Activated CD8-positive, alpha-beta memory T cell treated with anti-CD3 and anti-CD28 coated beads, Interleukin-2, amount 50 U/mL, for 1 hour (primary cell): Measurements from ENCODE around the gene CDC14B.
A peak's percentile ranks its signal among the peaks of the same experiment; 100 is the strongest.
"Not testable (repeated sequence)": the region's sequence is repeated elsewhere in the genome, so short reads cannot be mapped to it uniquely, and the experiment has no call there.

Experiments used
- DNase-seq: peaks from one replicate; pipeline ENCODE4 v3.0.0-alpha.2; 2020; ENCODE audit errors: extremely low read depth

CDC14B gene

GRCh38 chr9:96587338-96588315 lies 32.0 kb downstream of the CDC14B start:
- no peak for DNase-seq

DNA sequence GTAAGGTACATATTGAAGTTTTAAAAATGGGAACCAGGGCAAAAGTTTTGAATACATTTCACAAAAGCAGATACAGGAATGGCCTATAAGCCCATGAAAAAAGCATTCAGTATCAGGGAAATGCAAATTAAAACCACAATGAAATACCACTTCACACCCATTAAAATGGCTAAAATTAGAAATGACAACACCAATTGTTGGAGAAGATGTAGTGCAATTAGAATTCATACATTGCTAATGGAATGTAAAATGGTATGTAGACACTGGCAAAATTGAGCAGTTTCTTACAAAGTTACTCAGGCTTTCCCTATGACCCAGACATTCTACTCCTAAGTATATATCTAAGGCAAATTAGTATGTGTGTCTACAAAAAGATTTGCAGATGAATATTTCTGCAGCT lies 34.2 kb downstream of the CDC14B start:
- DNase-seq, result no peak

- DNase-seq, result not testable (repeated sequence)
Measured at GRCh38 chr9:96582199-96582598, 37.4 kb downstream of the CDC14B start.

DNA sequence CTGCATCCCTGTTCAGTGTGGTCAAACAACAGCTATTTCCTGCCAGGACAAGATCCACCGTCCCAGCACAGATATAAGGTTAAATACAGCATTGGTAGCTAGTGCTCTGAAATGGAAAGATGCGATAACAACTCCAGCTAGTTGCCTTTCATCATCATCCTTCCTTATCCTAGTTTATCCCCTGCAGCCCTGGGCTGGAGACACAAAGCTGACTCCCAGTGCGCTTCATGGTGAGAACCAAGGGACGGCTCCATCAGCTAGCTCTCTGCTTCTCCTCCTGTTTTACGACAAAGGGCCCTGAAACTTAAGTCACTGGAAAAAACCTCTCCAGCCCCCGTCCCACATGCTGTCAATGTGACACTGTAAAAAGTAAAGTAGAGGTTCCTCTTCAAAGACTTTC lies 37.9 kb downstream of the CDC14B start:
- no peak for DNase-seq

DNA sequence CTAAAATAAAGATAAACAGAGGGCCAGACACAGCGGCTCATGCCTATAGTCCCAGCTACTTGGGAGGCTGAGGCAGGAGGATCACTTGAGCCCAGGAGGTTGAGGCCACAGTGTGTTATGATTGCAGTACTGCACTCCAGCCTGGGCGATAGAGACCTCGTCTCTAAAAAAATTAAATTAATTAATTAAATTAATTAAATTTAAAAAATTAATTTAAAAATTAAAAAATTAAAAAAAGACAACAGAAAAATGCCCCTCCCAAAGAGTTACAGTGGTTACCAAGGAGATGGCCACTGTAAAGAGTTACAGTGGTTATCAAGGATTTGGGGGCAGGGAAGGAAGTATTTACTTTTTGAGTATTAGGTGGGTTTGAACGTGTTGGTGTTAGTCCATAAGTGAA lies 38.3 kb downstream of the CDC14B start:
- no peak for DNase-seq

GRCh38 chr9:96574931-96575351 lies 44.7 kb downstream of the CDC14B start:
- DNase-seq, result no peak

DNA sequence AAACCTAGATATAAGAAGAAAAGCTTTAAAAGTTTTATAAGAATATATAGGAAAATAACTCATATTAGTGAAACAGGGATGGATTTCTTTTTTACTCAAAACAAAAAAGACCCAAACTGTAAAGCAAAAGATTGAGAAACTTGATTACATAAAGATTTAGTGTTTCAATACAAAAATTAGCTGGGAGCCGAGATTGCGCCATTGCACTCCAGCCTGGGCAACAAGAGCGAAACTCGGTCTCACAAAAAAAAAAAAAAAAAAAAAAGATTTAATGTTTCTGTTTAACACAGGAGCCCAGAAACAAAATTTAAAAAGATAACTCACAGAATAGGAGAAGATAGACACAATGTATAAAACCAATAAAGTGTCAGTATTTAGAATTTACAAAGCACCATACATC lies 45.2 kb downstream of the CDC14B start:
- DNase-seq, result no peak

- DNase-seq, result no peak
Measured at GRCh38 chr9:96567203-96567700, 52.4 kb downstream of the CDC14B start.

GRCh38 chr9:96566498-96567202 lies 53.0 kb downstream of the CDC14B start:
- peak; percentile 49 for DNase-seq

DNA sequence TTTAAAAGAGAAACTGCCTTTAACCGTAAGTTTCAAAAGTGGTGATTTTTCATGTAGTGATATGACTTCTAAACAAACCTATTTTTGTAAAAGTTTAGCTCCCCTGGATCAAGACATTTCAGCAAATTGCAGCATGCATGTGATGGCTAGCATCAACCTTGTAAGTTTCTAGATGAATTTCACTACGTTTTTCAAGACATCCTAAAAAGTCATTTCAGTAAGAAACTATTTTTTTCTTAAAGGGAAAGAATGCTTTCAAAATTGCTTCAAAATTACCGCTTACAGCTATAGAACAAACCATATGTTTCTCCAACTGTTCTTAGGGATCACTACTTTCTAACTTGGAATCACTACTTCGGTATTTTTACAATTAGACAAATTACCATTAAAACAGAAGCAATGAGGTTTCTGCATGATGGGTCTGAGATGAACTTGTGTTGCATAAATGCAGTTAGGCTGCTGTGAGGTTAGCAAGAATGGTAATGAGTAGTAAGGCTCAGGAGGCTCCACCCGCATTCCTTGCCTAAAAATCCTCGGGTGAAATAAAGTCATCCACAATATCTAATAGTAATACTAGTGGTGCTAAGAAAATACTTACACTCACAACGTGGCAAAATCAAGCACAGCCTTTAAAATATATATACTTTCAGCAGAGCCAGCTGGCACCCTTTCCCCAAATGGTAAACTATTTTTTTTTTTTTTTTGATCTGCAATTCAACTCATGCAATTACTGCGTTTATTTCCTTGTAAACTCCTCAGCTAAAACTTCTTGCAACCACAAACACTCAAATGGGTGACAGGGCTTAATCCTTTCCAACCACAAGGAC lies 53.8 kb downstream of the CDC14B start:
- DNase-seq, result no peak

DNA sequence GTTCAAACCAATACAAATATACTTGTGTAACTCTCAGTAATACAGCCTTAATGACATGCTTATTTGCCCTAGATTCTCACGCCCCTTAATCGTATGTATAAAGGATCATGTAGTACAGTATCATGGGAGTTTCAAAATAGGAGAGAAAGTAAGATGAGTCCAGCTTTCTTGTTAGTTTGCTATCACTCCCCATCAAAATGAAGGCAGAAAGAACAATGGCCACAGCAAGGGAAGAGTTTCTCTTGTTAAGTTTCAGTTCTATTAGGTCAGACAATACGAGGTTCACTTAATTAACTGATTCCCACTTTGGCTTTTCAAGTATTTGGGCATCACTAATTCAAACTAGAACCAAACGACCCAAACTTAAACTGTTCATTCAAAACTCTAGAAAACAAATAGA lies 55.4 kb downstream of the CDC14B start:
- DNase-seq, result no peak

GRCh38 chr9:96559339-96559943 lies 60.2 kb downstream of the CDC14B start:
- no peak for DNase-seq

- DNase-seq, result no peak
Measured at GRCh38 chr9:96557921-96558320, 61.7 kb downstream of the CDC14B start.

DNA sequence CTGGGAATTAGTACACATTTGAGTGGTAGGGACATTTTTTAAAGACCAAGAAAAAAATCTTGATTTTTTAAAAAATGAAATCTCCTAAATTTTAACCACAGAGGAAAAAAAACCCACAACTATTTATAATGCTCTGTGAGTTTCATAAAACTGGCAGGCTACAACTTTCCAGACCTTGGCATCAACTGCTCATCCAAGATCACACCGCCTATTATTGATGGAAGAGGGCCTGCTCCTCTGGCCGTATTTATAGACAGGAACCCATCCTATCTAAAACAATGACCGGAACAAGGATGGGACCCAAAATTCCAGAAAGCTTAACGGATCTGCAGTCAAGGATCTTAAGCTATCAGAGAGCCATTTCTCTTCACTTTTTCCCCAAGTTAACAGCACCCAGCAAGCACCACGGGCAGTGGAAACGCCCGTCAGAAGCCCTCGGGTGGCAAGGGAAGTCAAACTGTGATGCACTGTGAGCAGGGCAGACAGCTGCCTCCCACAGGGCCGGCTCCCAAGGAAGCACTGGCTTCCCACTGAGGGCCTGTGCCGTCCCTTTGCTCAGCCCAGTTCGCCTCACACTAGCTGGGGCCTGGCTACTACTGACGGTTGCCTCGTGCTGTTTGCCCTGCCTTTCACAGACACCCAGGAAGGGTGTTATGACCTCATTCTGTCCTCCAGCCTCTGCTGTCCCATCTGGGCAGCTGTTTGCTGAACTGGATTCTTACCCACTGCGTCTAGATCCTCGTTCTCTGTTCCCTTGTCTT lies 62.8 kb downstream of the CDC14B start:
- no peak for DNase-seq

DNA sequence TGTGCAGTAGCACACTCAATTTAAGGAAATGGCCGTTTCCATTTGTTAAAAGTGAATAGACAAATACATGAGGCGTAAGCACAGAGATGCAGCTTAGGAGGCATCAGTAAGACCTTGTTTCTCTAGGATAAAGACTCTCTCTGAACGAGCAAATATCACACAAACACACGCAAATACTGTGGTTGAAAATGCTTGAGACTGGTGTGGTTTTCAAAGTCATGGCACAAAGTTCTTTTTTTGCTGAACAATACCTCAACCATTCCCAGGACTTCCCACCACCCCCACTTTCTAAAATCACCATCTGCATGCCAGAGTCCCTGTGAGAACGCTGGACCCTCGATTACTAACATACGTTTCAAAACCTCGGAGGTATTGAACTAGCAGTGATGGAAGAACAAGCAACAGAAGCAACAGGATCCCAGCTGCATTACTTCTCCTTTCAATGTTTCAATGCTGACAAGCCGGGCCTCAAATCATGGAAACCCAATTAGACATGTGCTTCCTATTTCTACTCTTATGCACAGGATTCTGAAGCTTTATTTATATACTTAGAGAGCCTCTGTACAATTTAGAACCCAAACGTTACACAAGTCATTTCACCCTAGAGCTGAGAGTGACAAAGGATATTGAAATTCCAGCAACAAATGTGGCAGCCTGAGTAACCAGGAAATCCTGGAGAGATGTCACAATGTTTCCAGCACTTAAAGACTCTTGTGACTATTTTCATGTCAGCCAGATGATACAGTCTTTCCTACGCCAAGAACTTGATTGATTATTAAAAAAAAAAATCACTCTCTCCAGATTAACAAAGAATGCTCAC lies 63.9 kb downstream of the CDC14B start:
- no peak for DNase-seq

- no peak for DNase-seq
Measured at GRCh38 chr9:96554801-96555566, 64.7 kb downstream of the CDC14B start.

GRCh38 chr9:96554326-96554725 lies 65.3 kb downstream of the CDC14B start:
- no peak for DNase-seq

- DNase-seq, result no peak
Measured at GRCh38 chr9:96553070-96553469, 66.6 kb downstream of the CDC14B start.

DNA sequence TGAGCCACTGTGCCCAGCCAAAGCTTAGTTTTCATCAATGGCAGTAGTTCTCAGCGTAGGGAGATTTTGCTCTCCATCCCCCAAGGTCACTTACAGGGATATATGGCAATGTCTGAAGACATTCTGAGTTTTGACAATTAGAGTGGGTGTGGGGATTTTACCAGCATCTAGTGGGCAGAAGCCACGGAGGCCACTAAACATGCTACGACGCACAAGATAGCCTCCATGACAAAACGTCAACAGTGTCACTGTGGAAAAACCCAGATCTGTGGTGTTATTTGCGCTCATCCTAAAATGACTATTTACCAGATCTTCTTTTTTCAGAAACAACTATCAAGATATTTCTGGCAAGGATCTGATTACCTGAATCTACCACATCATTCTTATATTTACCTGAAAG lies 68.2 kb downstream of the CDC14B start:
- DNase-seq, result no peak
